ENCODE measurements around the gene PRKACA. TPM values are rescaled to one million over a fixed set of nuclear protein-coding genes. Genes with fewer than 3 reads are reported as not detected.
A peak's percentile ranks its signal among the peaks of the same experiment; 100 is the strongest.

Gene PRKACA
- total and polyA plus RNA-seq, 2 donors (not counting 1 experiment from before 2014, with no cell fraction given), result 43.6 to 67.4 TPM

GRCh38 chr19:14090509-14091080, 27.0 kb downstream of the PRKACA start, which contains the start of gene SAMD1:
Gene SAMD1, minus strand, starts transcription at chr19:14090751.
- Histone ChIP-seq H3K9ac (ENCODE audit: insufficient read depth, low read length) (peak within 1 kb of the TSS; percentile 66), H3K79me2 (ENCODE audit: control insufficient read depth, insufficient read depth, low read length) (no peaks in the 10 kb centered on the region), H3K36me3 (ENCODE audit: control insufficient read depth, insufficient read depth, low read length) (peaks cover 11% of the 10 kb centered on the region), H3K9me3 (ENCODE audit: control insufficient read depth, insufficient read depth, low read depth, low read length) (no peaks in the 10 kb centered on the region), H2AFZ (ENCODE audit: low read length) (no peak within 1 kb of the TSS), H3K27ac (ENCODE audit: insufficient read depth, low read length) (peak within 1 kb of the TSS; percentile 73), H3K4me2 (ENCODE audit: extremely low read depth, insufficient read depth, low read length) (peak within 1 kb of the TSS; percentile 97), H3K4me1 (ENCODE audit: control insufficient read depth, extremely low read depth, insufficient read depth, low read length) (peaks cover 2% of the 10 kb centered on the region), H3K27me3 (ENCODE audit: control insufficient read depth, insufficient read depth, low read length) (no peaks in the 10 kb centered on the region), H4K20me1 (ENCODE audit: control insufficient read depth, extremely low read depth, insufficient read depth, low read length) (no peaks in the 10 kb centered on the region), H3K4me3 (replicated peaks in 1 of 4; ENCODE audit: control extremely low read depth in 1 of 4, insufficient read depth in 1 of 4, low read depth in 3 of 4, low read length in 4 of 4) (peak within 1 kb of the TSS; percentile 81 to 88 (median 83))
- TF ChIP-seq CTCF (conservative IDR thresholded peaks at IDR 0.05 in 1 of 2, IDR thresholded peaks at IDR 0.05 in 1 of 2; ENCODE audit: low read depth in 1 of 2, low read length in 2 of 2) (no peak), EZH2 (IDR thresholded peaks at IDR 0.05; ENCODE audit: low read length, missing control alignments) (no peak)
- peak; percentile 88 to 94 for DNase-seq (ENCODE audit: low read depth in 2 of 2)

GRCh38 chr19:14089662-14090508, 27.7 kb downstream of the PRKACA start:
- no peaks in the 10 kb centered on the region for H3K79me2 ChIP-seq (ENCODE audit: control insufficient read depth, insufficient read depth, low read length)
- peak overlapping the region; percentile 46 for H3K9ac ChIP-seq (ENCODE audit: insufficient read depth, low read length)
- H3K27me3 ChIP-seq (ENCODE audit: control insufficient read depth, insufficient read depth, low read length), result no peaks in the 10 kb centered on the region
- peaks cover 11% of the 10 kb centered on the region for H3K36me3 ChIP-seq (ENCODE audit: control insufficient read depth, insufficient read depth, low read length)
- no peak overlapping the region for H2AFZ ChIP-seq (ENCODE audit: low read length)
- H3K27ac ChIP-seq (ENCODE audit: insufficient read depth, low read length), result no peak overlapping the region
- no peaks in the 10 kb centered on the region for H4K20me1 ChIP-seq (ENCODE audit: control insufficient read depth, extremely low read depth, insufficient read depth, low read length)
- H3K9me3 ChIP-seq (ENCODE audit: control insufficient read depth, insufficient read depth, low read depth, low read length), result no peaks in the 10 kb centered on the region
- H3K4me2 ChIP-seq (ENCODE audit: extremely low read depth, insufficient read depth, low read length), result peak overlapping the region; percentile 82
- DNase-seq (ENCODE audit: low read depth in 2 of 2), result peak; percentile 64 to 79
- peak overlapping the region; percentile 35 to 61 (median 56) for H3K4me3 ChIP-seq (replicated peaks in 1 of 4; ENCODE audit: control extremely low read depth in 1 of 4, insufficient read depth in 1 of 4, low read depth in 3 of 4, low read length in 4 of 4)
- H3K4me1 ChIP-seq (ENCODE audit: control insufficient read depth, extremely low read depth, insufficient read depth, low read length), result peaks cover 2% of the 10 kb centered on the region
- no peak for TF ChIP-seq CTCF (conservative IDR thresholded peaks at IDR 0.05 in 1 of 2, IDR thresholded peaks at IDR 0.05 in 1 of 2; ENCODE audit: low read depth in 1 of 2, low read length in 2 of 2)
- no peak for TF ChIP-seq EZH2 (IDR thresholded peaks at IDR 0.05; ENCODE audit: low read length, missing control alignments)

- Histone ChIP-seq H2AFZ (ENCODE audit: low read length) (no peak overlapping the region), H3K79me2 (ENCODE audit: control insufficient read depth, insufficient read depth, low read length) (no peaks in the 10 kb centered on the region), H3K9ac (ENCODE audit: insufficient read depth, low read length) (peak overlapping the region; percentile 7), H3K4me1 (ENCODE audit: control insufficient read depth, extremely low read depth, insufficient read depth, low read length) (peaks cover 2% of the 10 kb centered on the region), H3K9me3 (ENCODE audit: control insufficient read depth, insufficient read depth, low read depth, low read length) (no peaks in the 10 kb centered on the region), H3K27me3 (ENCODE audit: control insufficient read depth, insufficient read depth, low read length) (no peaks in the 10 kb centered on the region), H3K4me2 (ENCODE audit: extremely low read depth, insufficient read depth, low read length) (peak overlapping the region; percentile 82), H3K4me3 (replicated peaks in 1 of 4; ENCODE audit: control extremely low read depth in 1 of 4, insufficient read depth in 1 of 4, low read depth in 3 of 4, low read length in 4 of 4) (peak overlapping the region; percentile 35 to 61 (median 52)), H4K20me1 (ENCODE audit: control insufficient read depth, extremely low read depth, insufficient read depth, low read length) (no peaks in the 10 kb centered on the region), H3K27ac (ENCODE audit: insufficient read depth, low read length) (no peak overlapping the region), H3K36me3 (ENCODE audit: control insufficient read depth, insufficient read depth, low read length) (peaks cover 11% of the 10 kb centered on the region)
- peak; percentile 21 to 25 for TF ChIP-seq CTCF (conservative IDR thresholded peaks at IDR 0.05 in 1 of 2, IDR thresholded peaks at IDR 0.05 in 1 of 2; ENCODE audit: low read depth in 1 of 2, low read length in 2 of 2)
- no peak for TF ChIP-seq EZH2 (IDR thresholded peaks at IDR 0.05; ENCODE audit: low read length, missing control alignments)
- peak; percentile 35 to 36 for DNase-seq (ENCODE audit: low read depth in 2 of 2)
These were observed 28.2 kb downstream of the PRKACA start for GRCh38 chr19:14089412-14089661.

All from fibroblast of lung (primary cell).